Activated T-cell treated with anti-CD3 and anti-CD28 coated beads for 4 hours (primary cell): ENCODE results near the gene AGAP4.
"Not testable (repeated sequence)": the region's sequence is repeated elsewhere in the genome, so short reads cannot be mapped to it uniquely, and the experiment has no call there.

ENCODE experiments used
- DNase-seq: peaks from one replicate; pipeline ENCODE4 v3.0.0-alpha.2; 2020

AGAP4 gene

DNA sequence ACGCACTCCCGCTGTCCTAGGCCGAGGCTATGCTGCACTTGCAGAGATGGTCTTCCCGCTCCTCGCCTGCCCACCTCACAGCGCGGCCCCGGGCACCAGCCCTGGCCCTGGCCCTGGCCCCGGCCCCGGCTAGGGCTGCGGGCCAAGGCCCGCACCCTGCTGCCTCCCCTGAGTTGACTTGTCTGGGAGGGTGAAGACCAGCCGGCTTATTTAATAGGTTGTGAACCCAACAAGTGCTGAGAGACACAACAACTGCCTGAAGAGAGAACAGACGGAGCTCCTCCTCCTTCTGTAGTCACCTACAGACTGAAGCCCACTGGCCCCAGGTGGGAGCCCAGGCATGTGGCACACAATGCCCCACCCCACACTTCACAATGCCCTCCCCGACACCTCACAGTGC, at the start of gene AGAP4:
TSS of gene AGAP4 (minus strand) at position 101 of the 400 bp plus-strand sequence. CDS start 153 bp downstream, outside the sequence.
- not testable (repeated sequence) for DNase-seq

DNA sequence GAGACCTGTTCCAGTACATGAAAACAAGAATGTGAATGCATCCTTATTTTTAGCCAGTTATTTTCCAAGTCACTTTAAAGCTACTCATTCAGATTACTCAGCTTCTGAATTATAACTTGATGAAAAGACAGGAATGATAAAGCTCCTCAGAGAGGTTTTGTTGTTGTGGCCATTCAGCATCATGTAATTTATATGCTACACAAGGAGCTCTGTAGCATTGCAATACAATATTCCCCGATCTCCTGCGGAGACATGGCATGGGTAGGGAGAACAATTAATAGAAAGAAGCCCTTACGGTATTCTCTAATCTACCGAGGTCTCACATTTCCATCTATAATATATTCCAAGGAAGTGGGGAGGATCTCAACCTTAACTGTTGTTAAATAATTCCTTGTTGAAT, 43.4 kb upstream of the AGAP4 start:
- DNase-seq, result not testable (repeated sequence)

DNA sequence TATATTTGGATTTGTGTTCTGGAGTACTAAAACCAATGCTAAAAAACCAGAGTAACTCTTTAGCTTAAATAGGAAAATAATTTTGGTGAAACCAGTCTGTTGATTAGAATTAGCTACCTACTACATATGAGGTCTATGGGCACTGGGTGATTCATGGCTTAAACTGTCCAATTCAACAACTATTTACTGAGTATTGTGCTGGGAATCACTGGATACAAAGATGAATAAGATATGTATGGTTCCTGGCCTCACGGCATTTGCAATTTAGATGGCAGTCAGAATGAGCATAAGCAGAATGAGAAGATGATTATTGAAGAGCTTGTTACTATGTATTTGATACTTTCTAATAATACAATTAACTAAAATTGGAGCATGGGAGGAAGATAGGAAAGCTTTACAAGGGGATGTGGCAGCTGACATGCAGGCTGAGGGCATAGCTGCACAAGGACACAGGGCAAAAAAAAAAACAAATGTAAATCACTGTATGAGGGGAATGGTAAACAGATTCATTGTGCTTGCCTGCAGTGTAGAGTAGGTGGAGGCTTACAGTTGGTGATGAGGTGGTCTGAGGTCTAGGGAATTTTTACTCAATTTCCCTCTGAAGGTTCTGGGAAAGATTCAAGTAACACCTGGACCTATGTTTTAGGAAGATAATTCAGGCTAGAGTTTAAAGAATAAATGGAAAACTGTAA, 42.4 kb upstream of the AGAP4 start:
- not testable (repeated sequence) for DNase-seq

DNA sequence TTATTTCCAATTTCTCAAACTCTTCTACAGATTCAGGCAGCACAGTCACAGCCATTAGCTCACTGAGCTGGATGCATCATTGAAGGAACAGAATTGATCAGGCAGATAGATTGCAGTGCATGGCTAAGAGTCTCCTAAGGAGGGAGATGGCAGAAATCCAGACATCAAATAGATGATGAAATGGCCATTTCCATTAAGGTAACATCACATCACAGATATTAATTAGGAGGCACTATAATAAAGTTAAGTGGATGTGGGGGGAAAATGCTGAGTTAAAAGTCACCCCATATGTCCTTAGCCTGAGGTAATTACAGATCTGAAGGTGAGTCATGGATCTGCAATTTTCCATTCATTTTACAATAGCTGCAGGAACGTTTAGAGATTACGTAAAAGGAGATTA, 35.6 kb upstream of the AGAP4 start:
- not testable (repeated sequence) for DNase-seq

DNA sequence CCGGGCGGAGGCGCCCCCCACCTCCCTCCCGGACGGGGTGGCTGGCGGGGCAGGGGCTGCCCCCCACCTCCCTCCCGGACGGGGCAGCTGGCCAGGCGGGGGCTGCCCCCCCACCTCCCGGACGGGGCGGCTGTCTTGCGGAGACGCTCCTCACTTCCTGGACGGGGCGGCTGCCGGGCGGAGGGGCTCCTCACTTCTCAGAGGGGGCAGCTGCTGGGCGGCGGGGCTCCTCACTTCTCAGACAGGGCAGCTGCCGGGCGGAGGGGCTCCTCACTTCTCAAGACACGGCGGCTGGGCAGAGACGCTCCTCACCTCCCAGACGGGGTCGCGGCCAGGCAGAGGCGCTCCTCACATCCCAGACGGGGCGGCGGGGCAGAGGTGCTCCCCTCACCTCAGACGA, 18.1 kb upstream of the AGAP4 start:
- DNase-seq, result not testable (repeated sequence)

DNA sequence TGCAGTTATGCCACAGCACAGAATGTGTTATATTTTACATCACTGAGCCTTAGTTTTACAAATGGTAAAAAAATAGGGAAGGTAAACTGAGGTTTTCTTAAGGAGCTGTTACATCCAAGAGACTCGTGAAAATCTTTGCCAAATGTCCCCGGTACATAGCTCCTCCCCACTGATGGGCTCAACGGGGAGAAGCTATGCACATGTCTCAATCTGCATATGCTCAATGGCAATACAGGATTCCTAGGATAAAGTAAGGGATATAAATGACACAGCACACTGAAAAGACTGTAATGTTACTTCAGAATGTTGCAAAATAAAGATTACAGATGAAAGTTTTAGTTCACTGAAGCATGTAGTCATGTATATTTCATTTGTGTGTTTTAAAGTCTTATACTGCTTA, 17.0 kb upstream of the AGAP4 start:
- not testable (repeated sequence) for DNase-seq

GRCh38 chr10:45863632-45864031, 16.3 kb upstream of the AGAP4 start:
- not testable (repeated sequence) for DNase-seq

DNA sequence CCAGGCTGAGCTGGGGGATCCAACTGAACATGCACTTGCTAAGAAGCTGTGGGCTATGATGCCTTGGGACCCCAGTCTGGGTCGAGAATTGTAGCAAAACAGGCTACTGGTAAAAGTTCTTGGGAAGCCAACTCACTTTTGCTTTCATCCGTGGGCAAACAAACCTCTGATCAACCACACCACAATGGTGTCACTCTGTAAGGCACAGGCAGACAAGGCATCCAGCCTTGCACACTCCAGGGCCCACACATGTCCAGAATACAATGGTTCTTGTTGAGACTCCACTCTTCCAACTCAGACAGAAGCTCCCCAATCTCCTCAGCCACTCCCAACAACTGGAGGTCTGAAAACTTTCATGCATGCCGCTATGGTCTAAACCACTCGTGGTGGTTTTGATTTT, 10.6 kb upstream of the AGAP4 start:
- not testable (repeated sequence) for DNase-seq

- DNase-seq, result not testable (repeated sequence)
Measured at GRCh38 chr10:45848467-45848866, 1.2 kb upstream of the AGAP4 start.

GRCh38 chr10:45822918-45823317, 24.4 kb downstream of the AGAP4 start:
- DNase-seq, result not testable (repeated sequence)

GRCh38 chr10:45820107-45820830, 27.0 kb downstream of the AGAP4 start:
- DNase-seq, result not testable (repeated sequence)

- no peak for DNase-seq
Measured at GRCh38 chr10:45819552-45819951, 27.7 kb downstream of the AGAP4 start.

GRCh38 chr10:45817912-45818311, 29.4 kb downstream of the AGAP4 start:
- no peak for DNase-seq

GRCh38 chr10:45817130-45817859, 30.0 kb downstream of the AGAP4 start:
- no peak for DNase-seq

GRCh38 chr10:45814146-45814545, 33.2 kb downstream of the AGAP4 start:
- not testable (repeated sequence) for DNase-seq

DNA sequence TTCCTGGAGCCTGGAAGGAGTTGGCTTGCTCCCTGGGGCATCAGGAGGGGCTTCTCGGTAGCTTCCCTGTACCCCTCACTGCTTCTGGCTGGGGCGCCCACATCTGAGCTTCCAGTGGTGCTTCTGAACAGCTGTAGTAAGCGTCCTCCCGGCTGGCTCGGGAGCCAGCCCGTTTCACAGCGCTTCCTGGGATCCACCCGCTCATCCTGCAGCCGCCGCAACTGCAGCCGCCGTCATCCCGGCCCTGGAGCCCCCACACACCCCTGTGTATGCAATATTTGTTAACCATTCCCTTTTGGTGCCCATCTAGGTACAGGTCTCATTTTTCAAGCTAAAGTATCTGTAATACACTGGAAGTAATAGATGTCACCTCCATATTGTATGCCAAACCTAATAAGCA, 34.3 kb downstream of the AGAP4 start:
- DNase-seq, result not testable (repeated sequence)

- no peak for DNase-seq
Measured at GRCh38 chr10:45811075-45811474, 36.2 kb downstream of the AGAP4 start.

DNA sequence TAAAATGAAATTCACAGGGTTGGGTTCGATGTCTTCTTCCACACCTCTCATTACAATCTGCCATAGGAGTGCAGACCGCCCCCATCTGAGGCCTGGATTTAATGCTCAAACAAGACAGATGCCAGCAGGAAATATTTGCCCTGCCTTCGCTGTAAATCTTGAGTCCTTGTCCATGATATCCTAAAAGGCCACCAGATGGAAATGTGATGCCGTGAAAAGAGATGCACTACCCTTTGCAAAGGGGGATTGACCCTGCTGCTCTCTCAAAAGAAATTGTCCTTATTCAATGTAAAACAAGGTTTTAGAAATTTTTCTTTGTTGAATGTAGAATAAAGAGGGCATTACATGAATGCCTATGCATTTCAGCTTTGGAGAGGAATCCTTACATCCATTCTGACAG, 37.5 kb downstream of the AGAP4 start:
- no peak for DNase-seq

DNA sequence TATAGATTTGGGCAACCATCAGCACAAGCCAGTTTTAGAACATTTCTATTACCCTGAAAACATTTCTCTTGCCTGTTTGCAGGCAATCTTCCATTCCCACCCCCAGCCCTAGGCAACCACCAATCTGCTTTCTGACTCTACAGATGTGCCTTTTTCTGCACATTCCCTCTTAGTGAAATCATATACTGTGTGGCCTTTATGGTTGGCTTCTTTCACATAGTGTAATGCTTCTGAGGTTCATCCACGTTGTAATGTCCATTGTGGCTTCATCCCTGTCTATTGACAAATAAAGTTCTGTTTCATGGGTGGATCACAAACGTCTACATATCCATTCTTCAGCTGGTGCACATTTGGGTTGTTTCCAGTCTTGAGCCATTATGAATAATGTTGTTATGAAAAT, 42.3 kb downstream of the AGAP4 start:
- not testable (repeated sequence) for DNase-seq

DNA sequence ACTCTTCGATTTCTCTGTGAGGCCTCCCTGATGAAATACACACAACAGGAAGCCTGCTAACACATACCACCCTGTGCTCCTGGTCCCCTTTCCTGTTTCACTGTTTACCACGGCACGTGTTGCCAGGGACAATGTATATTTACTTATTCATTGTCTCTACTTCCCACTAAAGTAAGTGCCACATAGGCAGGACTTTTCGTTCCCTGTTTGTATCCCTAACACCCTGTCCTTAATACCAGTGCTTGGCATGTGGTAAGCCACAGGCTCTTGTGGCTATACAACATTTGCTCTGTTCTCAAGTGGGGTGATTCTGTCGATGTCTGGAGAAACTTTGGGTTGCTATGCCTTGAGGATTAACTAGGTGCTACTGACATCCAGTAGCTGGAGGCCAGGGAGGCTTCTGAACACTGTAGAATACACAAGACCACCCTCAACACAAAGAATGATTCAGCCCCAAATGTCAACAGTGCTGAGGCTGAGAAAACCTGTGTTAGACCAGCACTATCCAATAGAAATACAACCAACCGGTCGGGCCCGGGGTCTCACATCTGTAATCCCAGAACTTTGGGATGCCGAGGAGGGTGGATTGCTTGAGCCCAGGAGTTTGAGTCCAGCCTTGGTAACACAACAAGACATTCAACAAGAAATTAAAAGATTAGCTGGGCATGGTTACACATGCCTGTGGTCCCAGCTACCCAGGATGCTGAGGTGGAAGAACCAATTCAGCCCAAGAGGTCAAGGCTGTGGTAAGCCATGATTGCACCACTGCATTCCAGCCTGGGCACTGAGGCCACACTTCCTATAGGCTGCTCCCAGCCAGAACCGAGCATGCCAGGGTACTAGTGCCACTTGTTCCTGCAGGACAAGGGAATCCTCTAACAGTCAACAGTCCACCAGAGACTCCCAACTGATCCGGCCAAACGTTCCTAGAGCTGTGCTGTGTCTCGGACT, 44.0 kb downstream of the AGAP4 start:
- not testable (repeated sequence) for DNase-seq

DNA sequence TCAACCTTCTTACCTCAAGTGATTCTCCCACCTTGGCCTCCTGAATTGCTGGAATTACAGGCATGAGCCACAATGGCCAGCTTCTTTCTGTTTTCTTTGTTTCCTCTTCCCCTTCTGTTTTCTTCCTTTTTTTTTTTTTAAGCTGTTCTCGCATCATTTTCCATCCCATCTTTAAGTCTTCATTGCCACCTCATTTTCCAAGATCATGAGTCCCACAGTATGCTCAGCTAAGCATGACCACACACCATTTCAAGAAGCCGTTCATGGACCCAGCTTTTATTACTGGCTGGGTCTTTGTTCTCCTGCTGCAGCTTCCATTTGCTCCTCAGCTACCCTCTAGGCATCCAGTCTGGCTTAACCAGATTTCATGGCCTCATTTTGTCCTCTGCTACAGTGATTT, 52.5 kb downstream of the AGAP4 start:
- not testable (repeated sequence) for DNase-seq

DNA sequence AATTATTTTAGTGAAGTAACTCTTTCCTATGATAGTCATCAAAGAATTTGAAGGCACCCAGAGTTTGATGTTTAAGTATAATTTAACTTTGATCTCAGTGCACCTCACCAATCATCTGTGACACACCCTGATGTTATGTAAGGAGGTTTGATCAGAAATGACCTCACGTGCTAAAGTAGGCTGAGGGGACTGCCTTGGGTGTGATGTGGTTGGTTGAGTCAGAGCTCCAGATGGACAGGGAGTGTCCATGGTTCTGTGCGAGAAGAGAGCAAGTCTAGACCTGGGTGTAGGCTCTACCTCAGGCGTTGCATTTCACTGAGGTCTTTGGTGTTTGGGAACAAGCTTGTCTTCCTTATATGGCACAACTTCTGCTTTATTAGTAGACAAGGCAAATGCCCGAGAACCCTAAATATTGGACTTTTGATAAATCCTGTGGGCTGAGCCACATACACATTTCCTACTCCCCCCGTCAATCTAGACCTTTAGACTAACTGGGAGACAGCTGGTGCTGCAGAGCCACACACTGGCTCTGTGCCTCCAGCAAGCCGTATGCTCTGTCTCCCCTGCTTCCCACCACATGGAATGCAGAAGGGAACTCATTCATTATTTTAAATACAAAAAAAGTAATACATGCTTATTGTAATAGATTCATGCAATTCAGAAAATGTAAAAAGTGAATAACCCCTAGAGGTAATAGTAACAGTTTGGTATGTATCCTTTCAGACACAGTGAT, 56.4 kb downstream of the AGAP4 start:
- DNase-seq, result not testable (repeated sequence)
